Neural cell (in vitro differentiated cells): ENCODE data around the gene ILF3. TPM values are rescaled to one million over a fixed set of nuclear protein-coding genes. Genes with fewer than 3 reads are reported as not detected.

Experiments used
- H2AFZ ChIP-seq: fragments of 200-600, 300-800 bp; sonication (generic), shearing (Covaris generic); 2 replicates; pipeline ENCODE4 v1.6.0; 2014; ENCODE audit warnings: low read depth, mild to moderate bottlenecking, antibody characterized with exemption, low read length, moderate library complexity
- H3F3A ChIP-seq: fragments of 200-600 bp; shearing (Covaris generic); 2 replicates; pipeline ENCODE4 v1.6.1; 2016; ENCODE audit warnings: mild to moderate bottlenecking, moderate library complexity, mixed read lengths, antibody characterized with exemption, low read length; ENCODE audit not compliant: insufficient read depth, poor library complexity, severe bottlenecking
- H3K27ac ChIP-seq: fragments of 200-600, 300-800 bp; sonication (generic), shearing (Covaris generic); 2 replicates; pipeline ENCODE4 v1.5.1; 2014; ENCODE audit warnings: mild to moderate bottlenecking, low read length, moderate library complexity
- H3K27me3 ChIP-seq: fragments of 300-800, 200-600 bp; sonication (generic), shearing (Covaris generic); 2 replicates; pipeline ENCODE4 v1.6.0; 2014; ENCODE audit warnings: mild to moderate bottlenecking, low read depth, low read length, moderate library complexity; ENCODE audit not compliant: insufficient read depth
- H3K36me3 ChIP-seq: fragments of 300-800, 200-600 bp; sonication (generic), shearing (Covaris generic); 2 replicates; pipeline ENCODE4 v1.5.1; 2014; ENCODE audit warnings: mild to moderate bottlenecking, antibody characterized with exemption, low read length, moderate library complexity; ENCODE audit not compliant: insufficient read depth
- H3K4me2 ChIP-seq: fragments of 300-800, 200-600 bp; sonication (generic), shearing (Covaris generic); 2 replicates; pipeline ENCODE4 v1.6.0; 2014; ENCODE audit warnings: mild to moderate bottlenecking, low read length
- H3K4me3 ChIP-seq: fragments of 300-800, 200-600 bp; sonication (generic), shearing (Covaris generic); 2 replicates; pipeline ENCODE4 v1.5.1; 2014; ENCODE audit warnings: mild to moderate bottlenecking, low read length, moderate library complexity
- H3K79me2 ChIP-seq: fragments of 200-600 bp; shearing (Covaris generic); replicated peaks from 2 replicates; pipeline ENCODE4 v1.6.0; 2014; ENCODE audit warnings: mild to moderate bottlenecking, low read length, moderate library complexity; ENCODE audit not compliant: insufficient read depth
- H3K9ac ChIP-seq: fragments of 300-800, 200-600 bp; sonication (generic), shearing (Covaris generic); 2 replicates; pipeline ENCODE4 v1.6.1; 2016; ENCODE audit warnings: mild to moderate bottlenecking, low read length, mixed read lengths
- H3K9me2 ChIP-seq: fragments of 200-600 bp; shearing (Covaris generic); 2 replicates; pipeline ENCODE4 v1.6.1; 2016; ENCODE audit warnings: mild to moderate bottlenecking, low read length, mixed read lengths; ENCODE audit not compliant: insufficient read depth
- H3K9me3 ChIP-seq: fragments of 200-600, 300-800 bp; sonication (generic), shearing (Covaris generic); 2 replicates; pipeline ENCODE4 v1.6.1; 2016; ENCODE audit warnings: mild to moderate bottlenecking, mixed run types, low read length, moderate library complexity, mixed read lengths
- H4K20me1 ChIP-seq: fragments of 200-600 bp; shearing (Covaris generic); 2 replicates; pipeline ENCODE4 v1.6.1; 2016; ENCODE audit warnings: mild to moderate bottlenecking, mixed run types; ENCODE audit not compliant: insufficient read depth
- EP300 ChIP-seq: fragments of 450-650 bp; conservative IDR thresholded peaks from 2 replicates; pipeline ENCODE4 v1.6.1; 2014; ENCODE audit warnings: antibody characterized with exemption, mild to moderate bottlenecking, moderate library complexity; ENCODE audit not compliant: poor library complexity, severe bottlenecking
- EZH2 ChIP-seq: fragments of 200-600, 300-800 bp; shearing (Covaris generic), sonication (generic); IDR thresholded peaks from 2 replicates; pipeline ENCODE4 v1.6.1; 2014; ENCODE audit warnings: antibody characterized with exemption, low read length, borderline replicate concordance, mild to moderate bottlenecking; ENCODE audit not compliant: insufficient read depth, poor library complexity, severe bottlenecking
- MXI1 ChIP-seq: fragments of 450-650 bp; conservative IDR thresholded peaks from 2 replicates; pipeline ENCODE4 v1.6.1; 2014; ENCODE audit warnings: antibody characterized with exemption, mild to moderate bottlenecking; ENCODE audit not compliant: poor library complexity, severe bottlenecking
- POLR2AphosphoS5 ChIP-seq: IDR thresholded peaks from 2 replicates; pipeline ENCODE4 v1.6.1; 2012
- RAD21 ChIP-seq: fragments of 450-650 bp; conservative IDR thresholded peaks from 2 replicates; pipeline ENCODE4 v1.6.1; 2014; ENCODE audit warnings: antibody characterized with exemption, mild to moderate bottlenecking, moderate library complexity
- SMC3 ChIP-seq: fragments of 450-650 bp; conservative IDR thresholded peaks from 2 replicates; pipeline ENCODE4 v1.6.1; 2014; ENCODE audit warnings: antibody characterized with exemption, mild to moderate bottlenecking, moderate library complexity; ENCODE audit not compliant: poor library complexity
- TAF1 ChIP-seq: IDR thresholded peaks from 2 replicates; pipeline ENCODE4 v1.6.1; 2012; ENCODE audit warnings: low read depth
- polyA plus RNA-seq: library from polyadenylated mRNA; depleted of rRNA; stranded (reverse); fragments of >200 nt; gene quantifications from 2 replicates; pipeline ENCODE4 v1.2.3, GENCODE V29; 2014
- TF ChIP-seq, protein P1 (sequence below): fragments of 450-650 bp; IDR thresholded peaks from 2 replicates; pipeline ENCODE4 v1.5.1; 2014; ENCODE audit warnings: antibody characterized with exemption, mild to moderate bottlenecking, moderate library complexity; ENCODE audit not compliant: poor library complexity, severe bottlenecking
- TF ChIP-seq, protein P2 (sequence below): IDR thresholded peaks from 2 replicates; pipeline ENCODE4 v1.6.1; 2012; ENCODE audit warnings: borderline replicate concordance

ILF3 gene
- polyA plus RNA-seq, 1 donor from 2014 or later: 464 TPM

DNA sequence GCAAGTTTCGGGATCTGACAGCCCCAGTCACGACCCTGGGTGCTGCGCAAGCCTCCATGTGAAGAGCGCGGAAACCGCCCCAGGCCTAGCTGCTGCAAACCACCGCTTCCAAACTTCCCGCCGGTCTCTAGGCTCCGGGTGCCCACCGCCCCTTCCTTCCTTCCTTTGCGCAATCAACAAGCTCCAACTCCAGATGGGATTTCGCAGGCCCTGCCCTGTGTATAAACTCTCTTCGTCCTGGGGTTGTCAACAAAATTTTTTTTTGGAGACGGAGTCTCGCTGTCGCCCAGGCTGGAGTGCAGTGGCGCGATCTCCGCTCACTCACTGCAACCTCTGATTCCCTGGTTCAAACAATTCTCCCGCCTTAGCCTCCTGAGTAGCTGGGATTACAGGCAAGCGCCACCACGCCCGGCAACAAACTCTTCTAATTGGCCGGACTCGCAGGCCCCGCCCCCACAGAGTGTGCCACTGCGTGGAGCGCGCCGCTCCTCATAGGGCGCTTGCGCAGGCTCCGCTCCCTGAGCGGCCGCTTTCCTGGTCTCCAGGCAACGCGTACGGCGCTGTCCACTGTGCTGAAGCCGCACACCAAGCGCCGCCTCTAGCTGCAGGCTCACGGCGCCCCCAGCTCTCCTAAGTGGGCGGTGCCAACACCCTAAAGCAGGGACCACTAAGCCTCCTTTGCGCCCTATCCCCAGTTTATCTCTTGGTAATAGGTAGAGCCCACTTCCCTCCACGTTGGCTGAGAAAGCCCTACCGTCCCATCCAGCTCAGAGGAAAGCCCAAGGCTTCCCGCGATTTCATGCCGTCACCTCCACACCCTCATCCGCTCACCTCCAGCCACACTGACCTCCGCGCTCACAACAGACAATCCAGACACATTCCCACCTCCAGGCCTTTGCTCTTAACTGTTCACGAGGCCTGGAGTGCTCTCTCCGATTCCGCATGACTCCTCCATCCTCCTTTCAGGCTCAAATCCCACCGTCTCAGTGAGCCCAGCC, 41.6 kb downstream of the ILF3 start:
- no peaks in the 10 kb centered on the region for H3K9me2 ChIP-seq
- H3K9ac ChIP-seq: peak overlapping the region; percentile 42
- peak overlapping the region; percentile 44 for H3K27ac ChIP-seq
- peak overlapping the region; percentile 69 for H3K4me3 ChIP-seq
- no peaks in the 10 kb centered on the region for H3K79me2 ChIP-seq
- H3K27me3 ChIP-seq: no peaks in the 10 kb centered on the region
- TF ChIP-seq, protein P1, sequence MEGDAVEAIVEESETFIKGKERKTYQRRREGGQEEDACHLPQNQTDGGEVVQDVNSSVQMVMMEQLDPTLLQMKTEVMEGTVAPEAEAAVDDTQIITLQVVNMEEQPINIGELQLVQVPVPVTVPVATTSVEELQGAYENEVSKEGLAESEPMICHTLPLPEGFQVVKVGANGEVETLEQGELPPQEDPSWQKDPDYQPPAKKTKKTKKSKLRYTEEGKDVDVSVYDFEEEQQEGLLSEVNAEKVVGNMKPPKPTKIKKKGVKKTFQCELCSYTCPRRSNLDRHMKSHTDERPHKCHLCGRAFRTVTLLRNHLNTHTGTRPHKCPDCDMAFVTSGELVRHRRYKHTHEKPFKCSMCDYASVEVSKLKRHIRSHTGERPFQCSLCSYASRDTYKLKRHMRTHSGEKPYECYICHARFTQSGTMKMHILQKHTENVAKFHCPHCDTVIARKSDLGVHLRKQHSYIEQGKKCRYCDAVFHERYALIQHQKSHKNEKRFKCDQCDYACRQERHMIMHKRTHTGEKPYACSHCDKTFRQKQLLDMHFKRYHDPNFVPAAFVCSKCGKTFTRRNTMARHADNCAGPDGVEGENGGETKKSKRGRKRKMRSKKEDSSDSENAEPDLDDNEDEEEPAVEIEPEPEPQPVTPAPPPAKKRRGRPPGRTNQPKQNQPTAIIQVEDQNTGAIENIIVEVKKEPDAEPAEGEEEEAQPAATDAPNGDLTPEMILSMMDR: peak; percentile 29
- TF ChIP-seq POLR2AphosphoS5: peak; percentile 38
- peak; percentile 87 for TF ChIP-seq MXI1
- TF ChIP-seq SMC3: peak; percentile 24
- TF ChIP-seq TAF1: no peak
- no peak for TF ChIP-seq RAD21
- TF ChIP-seq, protein P2, sequence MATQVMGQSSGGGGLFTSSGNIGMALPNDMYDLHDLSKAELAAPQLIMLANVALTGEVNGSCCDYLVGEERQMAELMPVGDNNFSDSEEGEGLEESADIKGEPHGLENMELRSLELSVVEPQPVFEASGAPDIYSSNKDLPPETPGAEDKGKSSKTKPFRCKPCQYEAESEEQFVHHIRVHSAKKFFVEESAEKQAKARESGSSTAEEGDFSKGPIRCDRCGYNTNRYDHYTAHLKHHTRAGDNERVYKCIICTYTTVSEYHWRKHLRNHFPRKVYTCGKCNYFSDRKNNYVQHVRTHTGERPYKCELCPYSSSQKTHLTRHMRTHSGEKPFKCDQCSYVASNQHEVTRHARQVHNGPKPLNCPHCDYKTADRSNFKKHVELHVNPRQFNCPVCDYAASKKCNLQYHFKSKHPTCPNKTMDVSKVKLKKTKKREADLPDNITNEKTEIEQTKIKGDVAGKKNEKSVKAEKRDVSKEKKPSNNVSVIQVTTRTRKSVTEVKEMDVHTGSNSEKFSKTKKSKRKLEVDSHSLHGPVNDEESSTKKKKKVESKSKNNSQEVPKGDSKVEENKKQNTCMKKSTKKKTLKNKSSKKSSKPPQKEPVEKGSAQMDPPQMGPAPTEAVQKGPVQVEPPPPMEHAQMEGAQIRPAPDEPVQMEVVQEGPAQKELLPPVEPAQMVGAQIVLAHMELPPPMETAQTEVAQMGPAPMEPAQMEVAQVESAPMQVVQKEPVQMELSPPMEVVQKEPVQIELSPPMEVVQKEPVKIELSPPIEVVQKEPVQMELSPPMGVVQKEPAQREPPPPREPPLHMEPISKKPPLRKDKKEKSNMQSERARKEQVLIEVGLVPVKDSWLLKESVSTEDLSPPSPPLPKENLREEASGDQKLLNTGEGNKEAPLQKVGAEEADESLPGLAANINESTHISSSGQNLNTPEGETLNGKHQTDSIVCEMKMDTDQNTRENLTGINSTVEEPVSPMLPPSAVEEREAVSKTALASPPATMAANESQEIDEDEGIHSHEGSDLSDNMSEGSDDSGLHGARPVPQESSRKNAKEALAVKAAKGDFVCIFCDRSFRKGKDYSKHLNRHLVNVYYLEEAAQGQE: peak; percentile 90
- peak; percentile 23 for TF ChIP-seq EP300
- TF ChIP-seq EZH2: no peak
- peak overlapping the region; percentile 45 for H2AFZ ChIP-seq
- H4K20me1 ChIP-seq: no peaks in the 10 kb centered on the region
- H3K4me2 ChIP-seq: peak overlapping the region; percentile 59
- no peaks in the 10 kb centered on the region for H3F3A ChIP-seq
- no peaks in the 10 kb centered on the region for H3K9me3 ChIP-seq
- H3K36me3 ChIP-seq: peaks cover 9% of the 10 kb centered on the region

DNA sequence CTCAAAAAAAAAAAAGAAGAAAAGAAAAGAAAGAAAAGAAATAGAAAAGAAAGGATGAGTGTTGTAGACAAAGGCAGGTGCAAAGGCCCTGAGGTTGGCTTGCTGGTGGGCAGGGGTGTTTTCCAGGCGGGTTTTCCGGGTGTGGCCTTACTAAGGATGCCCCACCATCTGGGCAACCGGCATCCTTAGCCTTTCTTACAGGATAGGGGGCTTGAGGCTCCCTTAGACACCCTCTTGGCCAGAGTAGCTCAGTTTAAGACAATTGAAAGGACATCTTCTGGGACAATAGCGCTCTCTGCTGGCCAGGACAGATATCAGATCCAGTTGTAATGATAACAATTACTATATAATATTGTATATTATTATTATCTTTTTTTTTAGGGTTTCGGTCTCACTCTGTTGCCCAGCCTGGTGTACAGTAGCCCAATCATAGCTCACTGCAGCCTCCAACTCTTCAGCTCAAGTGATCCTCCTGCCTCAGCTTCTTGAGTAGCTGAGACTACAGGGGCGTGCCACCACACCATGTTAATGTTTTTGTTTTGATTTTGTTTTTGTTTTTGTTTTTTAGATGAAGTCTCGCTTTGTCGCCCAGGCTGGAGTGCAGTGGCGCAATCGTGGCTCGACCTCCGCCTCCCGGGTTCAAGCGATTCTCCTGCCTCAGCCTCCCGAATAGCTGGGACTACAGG, 45.6 kb downstream of the ILF3 start:
- Histone ChIP-seq H3K27me3 (no peaks in the 10 kb centered on the region), H3K4me2 (no peak overlapping the region), H4K20me1 (no peaks in the 10 kb centered on the region), H3K4me3 (no peak overlapping the region), H3K9me3 (no peaks in the 10 kb centered on the region), H3K27ac (no peak overlapping the region), H3K36me3 (no peaks in the 10 kb centered on the region), H3K9me2 (no peaks in the 10 kb centered on the region), H2AFZ (no peak overlapping the region), H3F3A (no peaks in the 10 kb centered on the region), H3K79me2 (no peaks in the 10 kb centered on the region), H3K9ac (no peak overlapping the region)
- TF ChIP-seq POLR2AphosphoS5: no peak
- TF ChIP-seq, protein P2: no peak
- peak; percentile 19 for TF ChIP-seq RAD21
- TF ChIP-seq, protein P1: peak; percentile 32
- no peak for TF ChIP-seq TAF1
- TF ChIP-seq SMC3: no peak
- TF ChIP-seq MXI1: no peak
- no peak for TF ChIP-seq EZH2
- TF ChIP-seq EP300: no peak
